HG02623 (cell line): Measurements from ENCODE around the gene CLIP1.
"Not testable (repeated sequence)": the region's sequence is repeated elsewhere in the genome, so short reads cannot be mapped to it uniquely, and the experiment has no call there.

Experiments
- ATAC-seq: cut with Tn5 transposase; IDR thresholded peaks from one replicate; pipeline ENCODE4 v1.9.1; 2021; ENCODE audit warnings: moderate library complexity; ENCODE audit not compliant: unreplicated experiment

The CLIP1 gene

GRCh38 chr12:122357536-122357935 is 64.9 kb downstream of the CLIP1 start:
- ATAC-seq, result not testable (repeated sequence)

GRCh38 chr12:122356991-122357390 is 65.5 kb downstream of the CLIP1 start:
- ATAC-seq, result not testable (repeated sequence)

GRCh38 chr12:122356192-122356635 is 66.3 kb downstream of the CLIP1 start:
- ATAC-seq, result no peak

GRCh38 chr12:122355706-122356105 is 66.8 kb downstream of the CLIP1 start:
- no peak for ATAC-seq

- no peak for ATAC-seq
These were observed 67.4 kb downstream of the CLIP1 start for GRCh38 chr12:122354958-122355641.

- no peak for ATAC-seq
These were observed 70.1 kb downstream of the CLIP1 start for GRCh38 chr12:122352394-122352793.

- no peak for ATAC-seq
These were observed 72.2 kb downstream of the CLIP1 start for GRCh38 chr12:122350141-122350848.

- ATAC-seq, result no peak
These were observed 73.4 kb downstream of the CLIP1 start for GRCh38 chr12:122349078-122349477.

GRCh38 chr12:122348505-122348904 is 74.0 kb downstream of the CLIP1 start:
- no peak for ATAC-seq

- ATAC-seq, result no peak
These were observed 76.4 kb downstream of the CLIP1 start for GRCh38 chr12:122346054-122346453.

- no peak for ATAC-seq
These were observed 77.4 kb downstream of the CLIP1 start for GRCh38 chr12:122345042-122345441.

- ATAC-seq, result no peak
These were observed 86.2 kb downstream of the CLIP1 start for GRCh38 chr12:122336015-122336946.

GRCh38 chr12:122333142-122334087 is 89.1 kb downstream of the CLIP1 start:
- ATAC-seq, result no peak

- ATAC-seq, result no peak
These were observed 94.7 kb downstream of the CLIP1 start for GRCh38 chr12:122327494-122328385.

GRCh38 chr12:122327014-122327413 is 95.5 kb downstream of the CLIP1 start:
- ATAC-seq, result no peak

GRCh38 chr12:122326586-122326985 is 95.9 kb downstream of the CLIP1 start:
- no peak for ATAC-seq

- no peak for ATAC-seq
These were observed 99.0 kb downstream of the CLIP1 start for GRCh38 chr12:122323311-122324019.

GRCh38 chr12:122322501-122322900 is 100.0 kb downstream of the CLIP1 start:
- no peak for ATAC-seq
